Neural progenitor cell (in vitro differentiated cells): ENCODE data around the gene CRELD2.

Source experiments
- CTCF ChIP-seq: fragments of 200-600 bp; sonication (generic); IDR thresholded peaks from 2 replicates; pipeline ENCODE4 v1.5.1; 2017; ENCODE audit warnings: antibody characterized with exemption, mild to moderate bottlenecking
- EZH2 ChIP-seq: fragments of 200-600 bp; sonication (generic); IDR thresholded peaks from 2 replicates; pipeline ENCODE4 v1.6.1; 2017; ENCODE audit warnings: antibody characterized with exemption, mild to moderate bottlenecking, moderate library complexity
- EZH2phosphoT487 ChIP-seq: fragments of 200-600 bp; sonication (generic); IDR thresholded peaks from 2 replicates; pipeline ENCODE4 v1.6.1; 2017; ENCODE audit warnings: antibody characterized with exemption

GRCh38 chr22:49901457-49901856 is 17.0 kb upstream of the CRELD2 start:
- TF ChIP-seq CTCF (no peak), EZH2 (no peak), EZH2phosphoT487 (no peak)
